H1 (cell line): Measurements from ENCODE around the gene HDC.

Experiments used
- ATF2 ChIP-seq: IDR thresholded peaks from 2 replicates; pipeline ENCODE4 v1.6.1; 2012; ENCODE audit warnings: low read length, inconsistent platforms
- CHD2 ChIP-seq: IDR thresholded peaks from 2 replicates; pipeline ENCODE4 v1.6.1; 2012; ENCODE audit warnings: low read length, improper control_type of control experiment
- CTCF ChIP-seq, 3 experiments: IDR thresholded peaks; 1 replicate in 2 of 3; 2 replicates in 1 of 3; pipeline versions ENCODE4 v1.5.1 to v1.6.1; 2011; ENCODE audit warnings: low read length in 3 of 3, mild to moderate bottlenecking in 3 of 3, inconsistent platforms in 2 of 3, low read depth in 1 of 3, moderate library complexity in 1 of 3; ENCODE audit not compliant: insufficient read depth in 1 of 3; ENCODE audit errors: control extremely low read depth in 1 of 3
- EZH2 ChIP-seq: fragments of 200-600 bp; sonication (generic); IDR thresholded peaks from 2 replicates; pipeline ENCODE4 v1.7.1; 2012; ENCODE audit warnings: low read depth, mild to moderate bottlenecking, moderate library complexity, low read length, inconsistent platforms; ENCODE audit not compliant: severe bottlenecking
- GABPA ChIP-seq: IDR thresholded peaks from 2 replicates; pipeline ENCODE4 v1.6.1; 2011; ENCODE audit warnings: mild to moderate bottlenecking, low read length, moderate library complexity, borderline replicate concordance; ENCODE audit not compliant: insufficient read depth
- JUN ChIP-seq: IDR thresholded peaks from 2 replicates; pipeline ENCODE4 v1.6.1; 2011; ENCODE audit warnings: low read depth, mild to moderate bottlenecking, improper control_type of control experiment, low read length
- POLR2A ChIP-seq, 2 experiments: IDR thresholded peaks; 1 replicate in 1 of 2; 2 replicates in 1 of 2; pipeline ENCODE4 v1.6.1; 2011; ENCODE audit warnings: low read depth in 2 of 2, low read length in 2 of 2, mild to moderate bottlenecking in 2 of 2; ENCODE audit errors: control extremely low read depth in 1 of 2
- POLR2AphosphoS5 ChIP-seq: IDR thresholded peaks from 2 replicates; pipeline ENCODE4 v1.6.1; 2011; ENCODE audit warnings: low read depth, low read length
- RAD21 ChIP-seq, 2 experiments: IDR thresholded peaks in 1 of 2; conservative IDR thresholded peaks in 1 of 2; 2 replicates each; pipeline ENCODE4 v1.6.1; 2011; ENCODE audit warnings: low read depth in 2 of 2, low read length in 2 of 2, improper control_type of control experiment in 1 of 2, inconsistent platforms in 1 of 2, mild to moderate bottlenecking in 1 of 2, moderate library complexity in 1 of 2
- RFX5 ChIP-seq: IDR thresholded peaks from 2 replicates; pipeline ENCODE4 v1.6.1; 2011; ENCODE audit warnings: low read depth, low read length, improper control_type of control experiment, borderline replicate concordance
- SP2 ChIP-seq: IDR thresholded peaks from 2 replicates; pipeline ENCODE4 v1.6.1; 2012; ENCODE audit warnings: mild to moderate bottlenecking, low read length, inconsistent platforms
- TAF7 ChIP-seq: optimal IDR thresholded peaks from 2 replicates; pipeline ENCODE3; 2011; ENCODE audit warnings: low read depth, mild to moderate bottlenecking, inconsistent platforms, low read length, moderate library complexity, borderline replicate concordance
- TCF12 ChIP-seq: IDR thresholded peaks from 2 replicates; pipeline ENCODE4 v1.6.1; 2011; ENCODE audit warnings: low read depth, mild to moderate bottlenecking, low read length
- USF2 ChIP-seq: IDR thresholded peaks from 2 replicates; pipeline ENCODE4 v1.6.1; 2011; ENCODE audit warnings: low read length, improper control_type of control experiment

- no peak for TF ChIP-seq POLR2AphosphoS5
- TF ChIP-seq CTCF (IDR thresholded peaks at IDR 0.05; ENCODE audit: control extremely low read depth in 1 of 3, insufficient read depth in 1 of 3, low read depth in 1 of 3, low read length in 3 of 3), result no peak
- no peak for TF ChIP-seq POLR2A (IDR thresholded peaks at IDR 0.05; ENCODE audit: control extremely low read depth in 1 of 2, low read depth in 2 of 2, low read length in 2 of 2)
- no peak for TF ChIP-seq GABPA
- TF ChIP-seq RFX5, result no peak
- no peak for TF ChIP-seq USF2
- TF ChIP-seq RAD21 (IDR thresholded peaks at IDR 0.05 in 1 of 2, conservative IDR thresholded peaks at IDR 0.05 in 1 of 2; ENCODE audit: low read depth in 2 of 2, low read length in 2 of 2), result no peak
- no peak for TF ChIP-seq CHD2
- no peak for TF ChIP-seq ATF2
- TF ChIP-seq TAF7, result no peak
- no peak for TF ChIP-seq TCF12
- TF ChIP-seq JUN, result no peak
- no peak for TF ChIP-seq SP2
- TF ChIP-seq EZH2, result no peak
These were observed 30.4 kb upstream of the HDC start for GRCh38 chr15:50295966-50296365.
